ENCODE results near the gene POGLUT2.

GRCh38 chr13:102761071-102761470, 37.7 kb downstream of the POGLUT2 start:
- no peak for TF ChIP-seq CTCF (IDR thresholded peaks at IDR 0.05)
- TF ChIP-seq POLR2A (IDR thresholded peaks at IDR 0.05): no peak
